GM12878 (cell line): Measurements from ENCODE around the gene CFAP54. TPM values are rescaled to one million over a fixed set of nuclear protein-coding genes. Genes with fewer than 3 reads are reported as not detected.

ENCODE experiments used
- ATAC-seq: fragments of 200-7000 bp; cut with Tn5 transposase; 3 replicates; pipeline ENCODE4 v1.9.1; 2020; ENCODE audit warnings: mild to moderate bottlenecking, moderate library complexity
- BruUV-seq: library from RNA; stranded (reverse); fragments of 400-500 nt; replicated peaks from 2 replicates; lab custom pipeline; 2021; lab: Mats Ljungman, UMichigan
- CTCF ChIA-PET: fragments of 300-600 bp; sonication (Branson Sonifier 250); formaldehyde crosslinking; extraction: SDS; loops from one replicate; lab custom pipeline; 2021; ENCODE audit warnings: inconsistent platforms; lab: Yijun Ruan, JAX
- POLR2A ChIA-PET: fragments of 350-600 bp; formaldehyde crosslinking; extraction: SDS; loops from one replicate; lab custom pipeline; 2021; ENCODE audit warnings: inconsistent platforms; lab: Charles Lee
- RAD21 ChIA-PET: fragments of 300-600 bp; sonication (Branson Sonifier 250); formaldehyde crosslinking; loops from one replicate; lab custom pipeline; 2023; ENCODE audit warnings: antibody characterized with exemption; ENCODE audit not compliant: unreplicated experiment; lab: Charles Lee
- SMC1A ChIA-PET: fragments of 300-600 bp; sonication (Branson Sonifier 250); formaldehyde crosslinking; loops from one replicate; lab custom pipeline; 2023; ENCODE audit not compliant: unreplicated experiment, uncharacterized antibody; lab: Charles Lee
- DNase-seq: peaks from one replicate; pipeline ENCODE4 v3.0.0-alpha.2; 2011; ENCODE audit warnings: low read depth, low spot score
- FAIRE-seq: peaks from 3 replicates; lab custom pipeline; 2011; peaks lifted over from hg19 to GRCh38; lab: Jason Lieb, UNC
- H2AFZ ChIP-seq: 2 replicates; pipeline ENCODE4 v1.6.0; 2011; ENCODE audit warnings: low read depth, low read length, control low read depth; ENCODE audit not compliant: control insufficient read depth
- H3K27ac ChIP-seq: 2 replicates; pipeline ENCODE4 v1.5.1; 2011; ENCODE audit warnings: control low read depth; ENCODE audit not compliant: control insufficient read depth, insufficient read depth
- H3K27me3 ChIP-seq, 2 experiments: replicated peaks in 1 of 2; 2 replicates each; pipeline versions ENCODE4 v1.6.0 to v1.6.1; 2011; ENCODE audit warnings: low read length in 1 of 2; ENCODE audit not compliant: control insufficient read depth in 2 of 2, insufficient read depth in 2 of 2
- H3K36me3 ChIP-seq, 2 experiments: 2 replicates each; pipeline ENCODE4 v1.5.1; 2011; ENCODE audit warnings: low read length in 1 of 2; ENCODE audit not compliant: control insufficient read depth in 2 of 2, insufficient read depth in 2 of 2
- H3K4me1 ChIP-seq: 2 replicates; pipeline ENCODE4 v1.6.1; 2011; ENCODE audit warnings: mild to moderate bottlenecking, low read length, moderate library complexity, mixed read lengths; ENCODE audit not compliant: control insufficient read depth, insufficient read depth
- H3K4me2 ChIP-seq: 2 replicates; pipeline ENCODE4 v1.6.0; 2011; ENCODE audit warnings: control low read depth; ENCODE audit not compliant: control insufficient read depth, insufficient read depth
- H3K4me3 ChIP-seq: fragments of 200-600 bp; sonication (generic); 2 replicates; pipeline ENCODE4 v1.5.1; 2016
- H3K79me2 ChIP-seq: 2 replicates; pipeline ENCODE4 v1.6.0; 2011; ENCODE audit warnings: low read length; ENCODE audit not compliant: control insufficient read depth, insufficient read depth
- H3K9ac ChIP-seq: 2 replicates; pipeline ENCODE4 v1.8.0; 2011; ENCODE audit warnings: low read length, control low read depth, mixed read lengths; ENCODE audit not compliant: control insufficient read depth, insufficient read depth
- H3K9me3 ChIP-seq: replicated peaks from 3 replicates; pipeline ENCODE4 v1.5.1; 2011; ENCODE audit warnings: mild to moderate bottlenecking, low read length; ENCODE audit not compliant: control insufficient read depth, insufficient read depth
- H4K20me1 ChIP-seq: 2 replicates; pipeline ENCODE4 v1.6.0; 2011; ENCODE audit not compliant: control insufficient read depth, insufficient read depth
- CHD1 ChIP-seq: IDR thresholded peaks from 2 replicates; pipeline ENCODE4 v1.6.1; 2012; ENCODE audit warnings: low read depth, low read length, improper control_type of control experiment
- CREB1 ChIP-seq: IDR thresholded peaks from 2 replicates; pipeline ENCODE4 v1.6.1; 2012; ENCODE audit warnings: low read depth, mild to moderate bottlenecking, inconsistent platforms
- E2F4 ChIP-seq: IDR thresholded peaks from 2 replicates; pipeline ENCODE4 v1.6.1; 2012; ENCODE audit warnings: low read depth, low read length, improper control_type of control experiment
- MAX ChIP-seq: IDR thresholded peaks from 2 replicates; pipeline ENCODE4 v1.6.1; 2012; ENCODE audit warnings: low read depth, low read length, improper control_type of control experiment
- MEF2A ChIP-seq: IDR thresholded peaks from 2 replicates; pipeline ENCODE4 v1.6.1; 2011; ENCODE audit warnings: low read depth, mild to moderate bottlenecking, low read length, moderate library complexity; ENCODE audit not compliant: insufficient read depth
- MEF2B ChIP-seq: fragments of 450-650 bp; IDR thresholded peaks from 2 replicates; pipeline ENCODE4 v1.6.1; 2018; ENCODE audit warnings: mild to moderate bottlenecking, moderate library complexity; ENCODE audit not compliant: partially characterized antibody, poor library complexity, severe bottlenecking
- MLLT1 ChIP-seq: fragments of 450-650 bp; IDR thresholded peaks from 2 replicates; pipeline ENCODE4 v1.6.1; 2016; ENCODE audit warnings: mild to moderate bottlenecking
- POLR2AphosphoS5 ChIP-seq: IDR thresholded peaks from 2 replicates; pipeline ENCODE4 v1.6.1; 2011; ENCODE audit warnings: mild to moderate bottlenecking, low read length, inconsistent platforms
- RBBP5 ChIP-seq: fragments of 200-600 bp; sonication (generic); conservative IDR thresholded peaks from 2 replicates; pipeline ENCODE4 v1.6.1; 2016
- SP1 ChIP-seq: IDR thresholded peaks from one replicate; pipeline ENCODE4 v1.6.1; 2011; ENCODE audit warnings: low read depth, low read length
- STAT3 ChIP-seq: IDR thresholded peaks from 2 replicates; pipeline ENCODE4 v1.6.1; 2011; ENCODE audit warnings: low read depth, low read length, improper control_type of control experiment
- ZBTB4 ChIP-seq: fragments of 450-650 bp; formaldehyde crosslinking; IDR thresholded peaks from 2 replicates; pipeline ENCODE4 v1.4.0; 2022; ENCODE audit warnings: mild to moderate bottlenecking, moderate library complexity
- ZNF217 ChIP-seq: fragments of 450-650 bp; IDR thresholded peaks from 2 replicates; pipeline ENCODE4 v1.6.1; 2017; ENCODE audit warnings: antibody characterized with exemption, mild to moderate bottlenecking
- WGBS: methylation state at CpG from one replicate; pipeline ENCODE4 v1.1.6; 2016; ENCODE audit warnings: low lambda C conversion rate; ENCODE audit not compliant: insufficient replicate concordance, insufficient coverage; ENCODE audit errors: missing lambda C conversion rate; 5-methylcytosine and 5-hydroxymethylcytosine counted together
- in situ Hi-C: fragments of 300-500 bp; cut with MboI; formaldehyde crosslinking; loops from 9 replicates; pipeline ENCODE4 v1.14.3; 2018; ENCODE audit warnings: mixed read lengths
- intact Hi-C: fragments of 100-400 bp; cut with micrococcal nuclease; formaldehyde crosslinking; loops from one replicate; pipeline ENCODE4 v1.14.2; 2022; ENCODE audit not compliant: unreplicated experiment
- polyA plus RNA-seq, 11 experiments: library from polyadenylated mRNA; depleted of rRNA in 4 of 11; unstranded in 6 of 11; stranded (reverse) in 5 of 11; fragments of >200 nt; fragmentation: Nextera tagmentation in 4 of 11; fragmentation: Illumina TruSeq in 1 of 11; extraction: Ambion mirVana in 4 of 11; extraction: Trizol in 1 of 11; gene quantifications; 1 replicate in 1 of 11; 2 replicates in 10 of 11; pipeline versions ENCODE4 v1.2.1 to v1.2.3, GENCODE V29; 2011 to 2016; ENCODE audit warnings: inconsistent platforms in 2 of 11, missing spikeins in 2 of 11, low read depth in 1 of 11
- total RNA-seq, 4 experiments: library from RNA; depleted of rRNA in 3 of 4; stranded (reverse); fragments of >200 nt in 3 of 4; fragmentation: Illumina TruSeq in 1 of 4; extraction: Trizol in 1 of 4; gene quantifications; 2 replicates each; pipeline versions ENCODE4 v1.2.1 to v1.2.3, GENCODE V29; 2013 to 2021

Gene CFAP54
- total and polyA plus RNA-seq, 10 of the 15 experiments (the other 5 are each of a cell fraction or from before 2014, with no cell fraction given): 0.19 to 1.5 (median 0.56) TPM

- TF ChIP-seq MAX: no peak
- TF ChIP-seq, all 136 proteins: peak for 0
These were observed 423.6 kb downstream of the CFAP54 start (continued) for GRCh38 chr12:96912943-96913342.

- peaks cover 1% of the 10 kb centered on the region; the same call in 1 of the 3 replicates for H3K9me3 ChIP-seq
- ChIA-PET POLR2A (interaction anchor here (0.9 to 1.0 kb wide), 2 partner anchors 12 to 13 kb away, joined by 3 read pairs; partner anchors contain the start of gene NEDD1), SMC1A (interaction anchor here (0.8 to 2.9 kb wide), 5 partner anchors 9 to 35 kb away, joined by 3 to 15 read pairs (median 6); partner anchors contain the start of gene NEDD1), CTCF (interaction anchor here (0.7 to 1.5 kb wide), 2 partner anchors 20 to 186 kb away, joined by 3 to 5 read pairs; no protein-coding TSS in a partner anchor), RAD21 (interaction anchor here (1.2 kb wide), 1 partner anchor 16 kb away, joined by 3 read pairs; no protein-coding TSS in a partner anchor)
- peak; percentile 47 for ATAC-seq
- peaks cover 2% of the 10 kb centered on the region for H3K79me2 ChIP-seq
- no peaks in the 10 kb centered on the region; a peak in 2 of 4 replicates for H3K36me3 ChIP-seq
- H3K4me2 ChIP-seq: no peak overlapping the region; the same call in 1 of the 2 replicates
- no peak overlapping the region for H2AFZ ChIP-seq
- in situ Hi-C loops: no loop called here
- no peak overlapping the region for H3K4me3 ChIP-seq
- H4K20me1 ChIP-seq: no peaks in the 10 kb centered on the region
- BruUV-seq: no TSS peak
- H3K27me3 ChIP-seq: no peaks in the 10 kb centered on the region
- intact Hi-C loops: no loop called here
- H3K9ac ChIP-seq: no peak overlapping the region; the same call in 1 of the 2 replicates
- no peak for DNase-seq
- no peak overlapping the region for H3K27ac ChIP-seq
- 77% methylated on average over 2 of the region's 2 CpGs for WGBS
- peaks cover 4% of the 10 kb centered on the region; the same call in 1 of the 2 replicates for H3K4me1 ChIP-seq
- FAIRE-seq: no peak
- TF ChIP-seq RBBP5 (no peak), SP1 (no peak), ZBTB4 (no peak), MEF2B (no peak), CREB1 (no peak), STAT3 (no peak), CHD1 (no peak), ZNF217 (no peak), MLLT1 (no peak), MEF2A (no peak), E2F4 (no peak), POLR2AphosphoS5 (no peak)
These were observed 430.3 kb downstream of the CFAP54 start for GRCh38 chr12:96919510-96920210.
